ENCODE results near the gene NHS.

DNA sequence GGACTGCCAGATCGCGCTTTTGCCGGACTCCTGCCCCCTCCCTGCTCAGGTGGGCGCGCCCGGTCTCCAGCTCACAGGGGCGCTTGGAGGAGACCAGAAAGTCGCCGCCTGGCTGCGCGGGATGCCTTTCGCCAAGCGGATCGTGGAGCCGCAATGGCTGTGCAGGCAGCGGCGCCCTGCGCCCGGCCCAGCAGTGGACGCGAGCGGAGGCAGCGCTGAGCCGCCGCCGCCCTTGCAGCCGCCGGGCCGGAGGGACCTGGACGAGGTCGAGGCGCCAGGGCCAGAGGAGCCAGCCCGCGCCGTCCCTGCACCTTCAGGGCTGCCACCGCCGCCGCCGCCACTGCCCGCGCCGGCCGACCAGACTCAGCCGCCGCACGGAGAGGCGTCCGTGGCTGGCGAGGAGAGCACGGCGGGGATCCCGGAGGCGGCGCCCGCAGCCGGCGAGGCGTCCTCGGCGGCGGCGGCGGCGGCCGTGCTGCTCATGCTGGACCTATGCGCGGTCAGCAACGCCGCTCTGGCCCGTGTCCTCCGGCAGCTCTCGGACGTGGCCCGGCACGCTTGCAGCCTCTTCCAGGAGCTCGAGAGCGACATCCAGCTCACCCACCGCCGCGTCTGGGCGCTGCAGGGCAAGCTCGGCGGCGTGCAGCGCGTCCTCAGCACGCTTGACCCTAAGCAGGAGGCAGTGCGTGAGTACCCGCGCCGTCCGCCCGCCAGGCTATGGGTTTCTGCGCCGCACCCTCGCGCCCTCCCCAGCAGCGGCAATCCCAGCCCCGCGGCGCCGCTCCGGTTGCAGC is 834 bp downstream of the NHS start:
- TF ChIP-seq, protein P1, sequence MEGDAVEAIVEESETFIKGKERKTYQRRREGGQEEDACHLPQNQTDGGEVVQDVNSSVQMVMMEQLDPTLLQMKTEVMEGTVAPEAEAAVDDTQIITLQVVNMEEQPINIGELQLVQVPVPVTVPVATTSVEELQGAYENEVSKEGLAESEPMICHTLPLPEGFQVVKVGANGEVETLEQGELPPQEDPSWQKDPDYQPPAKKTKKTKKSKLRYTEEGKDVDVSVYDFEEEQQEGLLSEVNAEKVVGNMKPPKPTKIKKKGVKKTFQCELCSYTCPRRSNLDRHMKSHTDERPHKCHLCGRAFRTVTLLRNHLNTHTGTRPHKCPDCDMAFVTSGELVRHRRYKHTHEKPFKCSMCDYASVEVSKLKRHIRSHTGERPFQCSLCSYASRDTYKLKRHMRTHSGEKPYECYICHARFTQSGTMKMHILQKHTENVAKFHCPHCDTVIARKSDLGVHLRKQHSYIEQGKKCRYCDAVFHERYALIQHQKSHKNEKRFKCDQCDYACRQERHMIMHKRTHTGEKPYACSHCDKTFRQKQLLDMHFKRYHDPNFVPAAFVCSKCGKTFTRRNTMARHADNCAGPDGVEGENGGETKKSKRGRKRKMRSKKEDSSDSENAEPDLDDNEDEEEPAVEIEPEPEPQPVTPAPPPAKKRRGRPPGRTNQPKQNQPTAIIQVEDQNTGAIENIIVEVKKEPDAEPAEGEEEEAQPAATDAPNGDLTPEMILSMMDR (IDR thresholded peaks at IDR 0.05 in 4 of 5, conservative IDR thresholded peaks at IDR 0.05 in 1 of 5): no peak
- no peak for TF ChIP-seq POLR2A (IDR thresholded peaks at IDR 0.05)
